ENCODE data around the gene KIAA1671. TPM values are rescaled to one million over a fixed set of nuclear protein-coding genes. Genes with fewer than 3 reads are reported as not detected.

KIAA1671 gene
- total RNA-seq, 2 donors from 2014 or later, result 16.8 to 21.7 TPM

- DNase-seq (ENCODE audit: low spot score), result peak; percentile 69
- H3K4me1 ChIP-seq, result peaks cover 0 to 45% of the 10 kb centered on the region in 2 donors
- no peaks in the 10 kb centered on the region for H3K27me3 ChIP-seq
- H3K36me3 ChIP-seq, result no peaks in the 10 kb centered on the region
- H3K27ac ChIP-seq, result peak overlapping the region in 1 of 2 donors; percentile 13
- H3K9me3 ChIP-seq, result no peaks in the 10 kb centered on the region
- no peak for TF ChIP-seq CTCF (IDR thresholded peaks at IDR 0.05)
- H3K4me3 ChIP-seq, result no peak overlapping the region
Measured at GRCh38 chr22:25085930-25086901, 133.7 kb downstream of the KIAA1671 start.

- Histone ChIP-seq H3K27ac (peak overlapping the region in 1 of 2 donors; percentile 13), H3K27me3 (no peaks in the 10 kb centered on the region), H3K4me1 (peaks cover 0 to 44% of the 10 kb centered on the region in 2 donors), H3K4me3 (no peak overlapping the region), H3K36me3 (no peaks in the 10 kb centered on the region), H3K9me3 (no peaks in the 10 kb centered on the region)
- DNase-seq (ENCODE audit: low spot score), result no peak
- no peak for TF ChIP-seq CTCF (IDR thresholded peaks at IDR 0.05)
Measured at GRCh38 chr22:25086902-25087282, 134.4 kb downstream of the KIAA1671 start.

GRCh38 chr22:25090225-25090890 is 137.8 kb downstream of the KIAA1671 start:
- TF ChIP-seq CTCF (IDR thresholded peaks at IDR 0.05), result no peak
- DNase-seq (ENCODE audit: low spot score), result no peak
- Histone ChIP-seq H3K4me3 (no peak overlapping the region), H3K9me3 (no peaks in the 10 kb centered on the region), H3K27me3 (no peaks in the 10 kb centered on the region), H3K36me3 (no peaks in the 10 kb centered on the region), H3K4me1 (peaks cover 0 to 44% of the 10 kb centered on the region in 2 donors), H3K27ac (peak overlapping the region; percentile 22 to 27)

- no peak for TF ChIP-seq CTCF (IDR thresholded peaks at IDR 0.05)
- Histone ChIP-seq H3K27me3 (no peaks in the 10 kb centered on the region), H3K9me3 (no peaks in the 10 kb centered on the region), H3K4me1 (peaks cover 0 to 34% of the 10 kb centered on the region in 2 donors), H3K36me3 (no peaks in the 10 kb centered on the region), H3K4me3 (no peak overlapping the region), H3K27ac (no peak overlapping the region)
- no peak for DNase-seq (ENCODE audit: low spot score)
Measured at GRCh38 chr22:25091458-25091857, 138.9 kb downstream of the KIAA1671 start.

- H3K4me1 ChIP-seq, result peaks cover 0 to 28% of the 10 kb centered on the region in 2 donors
- no peak overlapping the region for H3K4me3 ChIP-seq
- TF ChIP-seq CTCF (IDR thresholded peaks at IDR 0.05), result no peak
- H3K36me3 ChIP-seq, result no peaks in the 10 kb centered on the region
- H3K27me3 ChIP-seq, result no peaks in the 10 kb centered on the region
- no peak overlapping the region for H3K27ac ChIP-seq
- DNase-seq (ENCODE audit: low spot score), result no peak
- no peaks in the 10 kb centered on the region for H3K9me3 ChIP-seq
Measured at GRCh38 chr22:25092119-25092518, 139.6 kb downstream of the KIAA1671 start.
